ENCODE results near the gene CNOT4.

- TF ChIP-seq POLR2AphosphoS5 (IDR thresholded peaks at IDR 0.05; ENCODE audit: borderline replicate concordance, low read depth, low read length) = no peak
- no peak for TF ChIP-seq EZH2 (IDR thresholded peaks at IDR 0.05)
- TF ChIP-seq FOXP2 (optimal IDR thresholded peaks at IDR 0.05; ENCODE audit: control extremely low read depth, extremely low read length, insufficient read depth) = no peak
Measured at GRCh38 chr7:135518748-135519147, 8.8 kb upstream of the CNOT4 start.

All from SK-N-MC (cell line).